ENCODE results near the gene ZNF234. TPM values are rescaled to one million over a fixed set of nuclear protein-coding genes. Genes with fewer than 3 reads are reported as not detected.
"Not testable (repeated sequence)": the region's sequence is repeated elsewhere in the genome, so short reads cannot be mapped to it uniquely, and the experiment has no call there.

ZNF234 gene
- total RNA-seq, 2 experiments from 2014 or later = 5.0 to 5.4 TPM

- H3K27ac Mint-ChIP-seq = peak overlapping the region; percentile 85
- H3K27me3 Mint-ChIP-seq (ENCODE audit: low read depth) = no peaks in the 10 kb centered on the region
- CTCF ChIA-PET = interaction anchor here (0.5 to 1.0 kb wide), 2 partner anchors 47 to 289 kb away, joined by 3 to 5 read pairs; no protein-coding TSS in a partner anchor
- peaks cover 30% of the 10 kb centered on the region for H3K36me3 Mint-ChIP-seq (ENCODE audit: low read depth)
- H3K4me1 Mint-ChIP-seq (ENCODE audit: low read depth) = peaks cover 16% of the 10 kb centered on the region
- H3K9me3 Mint-ChIP-seq = peaks cover 11% of the 10 kb centered on the region
- intact Hi-C loops (cut with micrococcal nuclease) = no loop called here
- DNase-seq = peak; percentile 11
- peak overlapping the region; percentile 92 for H3K4me3 Mint-ChIP-seq
These were observed 692 bp downstream of the ZNF234 start for GRCh38 chr19:44142059-44142433.

GRCh38 chr19:44149776-44150175, 8.4 kb downstream of the ZNF234 start:
- H3K27ac Mint-ChIP-seq = no peak overlapping the region
- CTCF ChIA-PET = no interaction called here
- intact Hi-C loops (cut with micrococcal nuclease) = no loop called here
- no peaks in the 10 kb centered on the region for H3K27me3 Mint-ChIP-seq (ENCODE audit: low read depth)
- no peak for DNase-seq
- peaks cover 37% of the 10 kb centered on the region for H3K9me3 Mint-ChIP-seq
- H3K4me3 Mint-ChIP-seq = no peak overlapping the region
- H3K4me1 Mint-ChIP-seq (ENCODE audit: low read depth) = no peaks in the 10 kb centered on the region
- H3K36me3 Mint-ChIP-seq (ENCODE audit: low read depth) = peaks cover 87% of the 10 kb centered on the region

GRCh38 chr19:44151491-44151890, 10.1 kb downstream of the ZNF234 start:
- no peaks in the 10 kb centered on the region for H3K4me1 Mint-ChIP-seq (ENCODE audit: low read depth)
- no peak overlapping the region for H3K4me3 Mint-ChIP-seq
- H3K9me3 Mint-ChIP-seq = peaks cover 39% of the 10 kb centered on the region
- intact Hi-C loops (cut with micrococcal nuclease) = no loop called here
- CTCF ChIA-PET = interaction anchor here (0.6 kb wide), 1 partner anchor 557 kb away, joined by 7 read pairs; no protein-coding TSS in a partner anchor
- H3K36me3 Mint-ChIP-seq (ENCODE audit: low read depth) = peaks cover 82% of the 10 kb centered on the region
- H3K27me3 Mint-ChIP-seq (ENCODE audit: low read depth) = no peaks in the 10 kb centered on the region
- no peak overlapping the region for H3K27ac Mint-ChIP-seq
- DNase-seq = no peak

GRCh38 chr19:44156475-44156874, 15.1 kb downstream of the ZNF234 start:
- CTCF ChIA-PET = no interaction called here
- no peak overlapping the region for H3K4me3 Mint-ChIP-seq
- intact Hi-C loops (cut with micrococcal nuclease) = no loop called here
- no peaks in the 10 kb centered on the region for H3K4me1 Mint-ChIP-seq (ENCODE audit: low read depth)
- no peaks in the 10 kb centered on the region for H3K27me3 Mint-ChIP-seq (ENCODE audit: low read depth)
- H3K27ac Mint-ChIP-seq = no peak overlapping the region
- DNase-seq = no peak
- H3K36me3 Mint-ChIP-seq (ENCODE audit: low read depth) = peaks cover 61% of the 10 kb centered on the region
- H3K9me3 Mint-ChIP-seq = peaks cover 54% of the 10 kb centered on the region

GRCh38 chr19:44163789-44164188, 22.4 kb downstream of the ZNF234 start:
- Mint-ChIP-seq H3K4me3 (no peak overlapping the region), H3K4me1 (ENCODE audit: low read depth) (peaks cover 27% of the 10 kb centered on the region), H3K27ac (no peak overlapping the region), H3K9me3 (peaks cover 40% of the 10 kb centered on the region), H3K27me3 (ENCODE audit: low read depth) (no peaks in the 10 kb centered on the region), H3K36me3 (ENCODE audit: low read depth) (peaks cover 34% of the 10 kb centered on the region)
- CTCF ChIA-PET = no interaction called here
- intact Hi-C loops (cut with micrococcal nuclease) = loop anchor here (10.0 kb wide), 1 partner anchor 159 kb away; the partner anchor contains the start of gene ZNF230
- DNase-seq = no peak

GRCh38 chr19:44164327-44164672, 22.9 kb downstream of the ZNF234 start:
- no peak for DNase-seq
- CTCF ChIA-PET = interaction anchor here (1.4 kb wide), 1 partner anchor 51 kb away, joined by 3 read pairs; no protein-coding TSS in a partner anchor
- H3K9me3 Mint-ChIP-seq = peaks cover 36% of the 10 kb centered on the region
- H3K36me3 Mint-ChIP-seq (ENCODE audit: low read depth) = peaks cover 37% of the 10 kb centered on the region
- peak overlapping the region; percentile 93 for H3K27ac Mint-ChIP-seq
- peaks cover 27% of the 10 kb centered on the region for H3K4me1 Mint-ChIP-seq (ENCODE audit: low read depth)
- no peaks in the 10 kb centered on the region for H3K27me3 Mint-ChIP-seq (ENCODE audit: low read depth)
- H3K4me3 Mint-ChIP-seq = peak overlapping the region; percentile 94
- intact Hi-C loops (cut with micrococcal nuclease) = loop anchor here (10.0 kb wide), 1 partner anchor 159 kb away; the partner anchor contains the start of gene ZNF230

GRCh38 chr19:44164673-44165512, 23.5 kb downstream of the ZNF234 start, which contains the start of gene ZNF226:
Gene ZNF226 (plus strand): TSS chr19:44165100. CDS start chr19:44170081, 4,981 bp downstream.
- peak within 1 kb of the TSS; percentile 94 for H3K4me3 Mint-ChIP-seq
- H3K4me1 Mint-ChIP-seq (ENCODE audit: low read depth) = peaks cover 27% of the 10 kb centered on the region
- intact Hi-C loops (cut with micrococcal nuclease) = loop anchor here (1.0 to 10.0 kb wide), 4 partner anchors 24 to 160 kb away; partner anchors contain the start of genes ZNF225, ZNF230 and ZNF234
- CTCF ChIA-PET = interaction anchor here (1.4 kb wide), 1 partner anchor 51 kb away, joined by 3 read pairs; no protein-coding TSS in a partner anchor
- peaks cover 43% of the 10 kb centered on the region for H3K36me3 Mint-ChIP-seq (ENCODE audit: low read depth)
- peaks cover 38% of the 10 kb centered on the region for H3K9me3 Mint-ChIP-seq
- no peaks in the 10 kb centered on the region for H3K27me3 Mint-ChIP-seq (ENCODE audit: low read depth)
- peak; percentile 90 for DNase-seq
- H3K27ac Mint-ChIP-seq = peak within 1 kb of the TSS; percentile 93

- H3K27ac Mint-ChIP-seq; DNase-seq; H3K27me3 Mint-ChIP-seq (ENCODE audit: low read depth); H3K4me3 Mint-ChIP-seq; CTCF ChIA-PET; intact Hi-C loops (cut with micrococcal nuclease): not testable (repeated sequence)
- peaks cover 56% of the 10 kb centered on the region for H3K9me3 Mint-ChIP-seq
- peaks cover 89% of the 10 kb centered on the region for H3K36me3 Mint-ChIP-seq (ENCODE audit: low read depth)
- H3K4me1 Mint-ChIP-seq (ENCODE audit: low read depth) = peaks cover 18% of the 10 kb centered on the region
These were observed 29.3 kb downstream of the ZNF234 start for GRCh38 chr19:44170660-44171059.

GRCh38 chr19:44176590-44176989, 35.2 kb downstream of the ZNF234 start:
- intact Hi-C loops (cut with micrococcal nuclease) = no loop called here
- Mint-ChIP-seq H3K4me3 (no peak overlapping the region), H3K27ac (no peak overlapping the region), H3K4me1 (ENCODE audit: low read depth) (no peaks in the 10 kb centered on the region), H3K36me3 (ENCODE audit: low read depth) (peaks cover 71% of the 10 kb centered on the region), H3K27me3 (ENCODE audit: low read depth) (no peaks in the 10 kb centered on the region), H3K9me3 (peaks cover 84% of the 10 kb centered on the region)
- CTCF ChIA-PET = no interaction called here
- no peak for DNase-seq

- Mint-ChIP-seq H3K9me3 (peaks cover 75% of the 10 kb centered on the region), H3K4me3 (no peak overlapping the region), H3K4me1 (ENCODE audit: low read depth) (no peaks in the 10 kb centered on the region), H3K27ac (no peak overlapping the region), H3K36me3 (ENCODE audit: low read depth) (peaks cover 37% of the 10 kb centered on the region), H3K27me3 (ENCODE audit: low read depth) (no peaks in the 10 kb centered on the region)
- DNase-seq = no peak
- intact Hi-C loops (cut with micrococcal nuclease) = no loop called here
- CTCF ChIA-PET = no interaction called here
These were observed 39.6 kb downstream of the ZNF234 start for GRCh38 chr19:44180968-44181367.

- no peak for DNase-seq
- intact Hi-C loops (cut with micrococcal nuclease) = no loop called here
- Mint-ChIP-seq H3K27me3 (ENCODE audit: low read depth) (no peaks in the 10 kb centered on the region), H3K9me3 (peaks cover 69% of the 10 kb centered on the region), H3K4me3 (no peak overlapping the region), H3K36me3 (ENCODE audit: low read depth) (peaks cover 25% of the 10 kb centered on the region), H3K27ac (no peak overlapping the region), H3K4me1 (ENCODE audit: low read depth) (no peaks in the 10 kb centered on the region)
- CTCF ChIA-PET = no interaction called here
These were observed 40.8 kb downstream of the ZNF234 start for GRCh38 chr19:44182145-44182544.

- peaks cover 19% of the 10 kb centered on the region for H3K36me3 Mint-ChIP-seq (ENCODE audit: low read depth)
- H3K9me3 Mint-ChIP-seq = peaks cover 43% of the 10 kb centered on the region
- H3K4me1 Mint-ChIP-seq (ENCODE audit: low read depth) = no peaks in the 10 kb centered on the region
- CTCF ChIA-PET = no interaction called here
- no peak for DNase-seq
- no peak overlapping the region for H3K27ac Mint-ChIP-seq
- no peak overlapping the region for H3K4me3 Mint-ChIP-seq
- H3K27me3 Mint-ChIP-seq (ENCODE audit: low read depth) = no peaks in the 10 kb centered on the region
- intact Hi-C loops (cut with micrococcal nuclease) = no loop called here
These were observed 48.7 kb downstream of the ZNF234 start for GRCh38 chr19:44190020-44190419.

GRCh38 chr19:44192127-44192526, 50.8 kb downstream of the ZNF234 start:
- Mint-ChIP-seq H3K4me3 (no peak overlapping the region), H3K36me3 (ENCODE audit: low read depth) (peaks cover 22% of the 10 kb centered on the region), H3K9me3 (peaks cover 48% of the 10 kb centered on the region), H3K27me3 (ENCODE audit: low read depth) (no peaks in the 10 kb centered on the region), H3K4me1 (ENCODE audit: low read depth) (no peaks in the 10 kb centered on the region), H3K27ac (no peak overlapping the region)
- CTCF ChIA-PET = no interaction called here
- intact Hi-C loops (cut with micrococcal nuclease) = no loop called here
- no peak for DNase-seq
